HCT116 (cell line): ENCODE results near the gene MPI.

Experiments
- CEBPB ChIP-seq: IDR thresholded peaks from 2 replicates; pipeline ENCODE4 v1.6.1; 2012; ENCODE audit warnings: low read depth
- TF ChIP-seq, protein P1 (sequence below), 3 experiments: fragments of 200-600 bp in 1 of 3; sonication (generic) in 1 of 3; IDR thresholded peaks in 2 of 3; conservative IDR thresholded peaks in 1 of 3; 2 replicates each; pipeline ENCODE4 v1.5.1; 2012 to 2017; ENCODE audit warnings: low read depth in 2 of 3, low read length in 2 of 3, antibody characterized with exemption in 1 of 3, borderline replicate concordance in 1 of 3, control low read depth in 1 of 3, mild to moderate bottlenecking in 1 of 3, mixed read lengths in 1 of 3, mixed run types in 1 of 3, moderate library complexity in 1 of 3; ENCODE audit not compliant: insufficient read depth in 1 of 3

DNA sequence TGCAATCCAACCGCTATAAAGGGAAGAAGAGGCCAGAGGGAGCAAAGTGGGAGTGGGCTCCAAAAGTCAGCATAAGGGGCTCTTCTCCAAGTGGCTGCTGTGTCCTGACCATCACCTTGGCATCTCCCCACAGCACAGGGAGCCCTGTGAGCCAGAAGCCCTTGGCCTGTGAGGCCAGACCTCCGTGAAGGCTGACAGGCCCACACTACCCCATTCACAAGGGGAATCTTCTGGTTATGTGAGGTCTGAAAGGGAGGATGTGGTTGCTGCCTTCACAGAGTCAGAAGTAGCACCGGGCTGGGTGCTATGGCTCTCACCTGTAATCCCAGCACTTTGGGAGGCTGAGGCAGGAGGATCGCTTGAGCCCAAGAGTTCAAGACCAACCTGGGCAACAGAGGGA is 44.3 kb upstream of the MPI start:
- no peak for TF ChIP-seq CEBPB
- TF ChIP-seq, protein P1, sequence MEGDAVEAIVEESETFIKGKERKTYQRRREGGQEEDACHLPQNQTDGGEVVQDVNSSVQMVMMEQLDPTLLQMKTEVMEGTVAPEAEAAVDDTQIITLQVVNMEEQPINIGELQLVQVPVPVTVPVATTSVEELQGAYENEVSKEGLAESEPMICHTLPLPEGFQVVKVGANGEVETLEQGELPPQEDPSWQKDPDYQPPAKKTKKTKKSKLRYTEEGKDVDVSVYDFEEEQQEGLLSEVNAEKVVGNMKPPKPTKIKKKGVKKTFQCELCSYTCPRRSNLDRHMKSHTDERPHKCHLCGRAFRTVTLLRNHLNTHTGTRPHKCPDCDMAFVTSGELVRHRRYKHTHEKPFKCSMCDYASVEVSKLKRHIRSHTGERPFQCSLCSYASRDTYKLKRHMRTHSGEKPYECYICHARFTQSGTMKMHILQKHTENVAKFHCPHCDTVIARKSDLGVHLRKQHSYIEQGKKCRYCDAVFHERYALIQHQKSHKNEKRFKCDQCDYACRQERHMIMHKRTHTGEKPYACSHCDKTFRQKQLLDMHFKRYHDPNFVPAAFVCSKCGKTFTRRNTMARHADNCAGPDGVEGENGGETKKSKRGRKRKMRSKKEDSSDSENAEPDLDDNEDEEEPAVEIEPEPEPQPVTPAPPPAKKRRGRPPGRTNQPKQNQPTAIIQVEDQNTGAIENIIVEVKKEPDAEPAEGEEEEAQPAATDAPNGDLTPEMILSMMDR (IDR thresholded peaks at IDR 0.05 in 2 of 3, conservative IDR thresholded peaks at IDR 0.05 in 1 of 3; ENCODE audit: borderline replicate concordance in 1 of 3, insufficient read depth in 1 of 3, low read depth in 2 of 3, low read length in 2 of 3): no peak
